GM18870 (cell line): ENCODE results near the gene EMP1.
"Not testable (repeated sequence)": the region's sequence is repeated elsewhere in the genome, so short reads cannot be mapped to it uniquely, and the experiment has no call there.

Experiments
- ATAC-seq: cut with Tn5 transposase; IDR thresholded peaks from one replicate; pipeline ENCODE4 v1.9.1; 2021; ENCODE audit warnings: moderate library complexity; ENCODE audit not compliant: unreplicated experiment

Gene EMP1

GRCh38 chr12:13255792-13256691, 59.5 kb downstream of the EMP1 start:
- no peak for ATAC-seq

GRCh38 chr12:13256692-13257045, 60.1 kb downstream of the EMP1 start:
- no peak for ATAC-seq

- no peak for ATAC-seq
Observed at GRCh38 chr12:13257356-13257875, 60.9 kb downstream of the EMP1 start.

DNA sequence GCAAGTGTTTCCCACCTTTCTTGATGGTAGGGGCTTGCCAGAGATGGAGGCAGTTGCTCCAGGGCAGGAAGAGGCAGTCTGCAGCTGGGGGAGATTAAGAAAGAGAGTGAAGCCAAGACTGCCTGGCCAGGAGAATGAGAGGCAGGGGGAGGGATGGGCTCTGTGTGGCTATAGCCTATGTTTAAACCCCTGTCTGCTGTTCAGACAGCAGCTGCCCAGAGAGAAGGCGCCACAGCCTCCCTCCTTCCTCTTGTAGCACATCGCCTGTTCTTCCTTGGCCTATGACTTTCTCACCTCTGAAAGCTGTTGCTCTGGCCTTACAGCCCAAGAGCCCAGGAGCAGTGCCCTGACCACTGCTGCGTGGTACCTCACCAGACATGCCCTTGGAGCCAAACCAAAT, 61.7 kb downstream of the EMP1 start:
- no peak for ATAC-seq

GRCh38 chr12:13258717-13259119, 62.2 kb downstream of the EMP1 start:
- no peak for ATAC-seq

DNA sequence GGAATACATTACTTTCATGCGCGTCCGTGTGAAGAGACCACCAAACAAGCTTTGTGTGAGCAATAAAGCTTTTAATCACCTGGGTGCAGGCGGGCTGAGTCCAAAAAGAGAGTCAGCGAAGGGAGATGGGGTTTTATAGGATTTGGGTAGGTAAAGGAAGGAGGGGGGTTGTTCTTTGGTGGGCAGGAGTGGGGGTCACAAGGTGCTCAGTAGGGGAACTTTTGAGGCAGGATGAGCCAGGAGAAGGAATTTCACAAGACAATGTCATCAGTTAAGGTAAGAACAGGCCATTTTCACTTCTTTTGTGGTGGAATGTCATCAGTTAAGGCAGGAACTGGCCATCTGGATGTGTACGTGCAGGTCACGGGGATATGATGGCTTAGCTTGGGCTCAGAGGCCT, 63.1 kb downstream of the EMP1 start:
- ATAC-seq: not testable (repeated sequence)

- not testable (repeated sequence) for ATAC-seq
Observed at GRCh38 chr12:13267826-13268225, 71.3 kb downstream of the EMP1 start.

DNA sequence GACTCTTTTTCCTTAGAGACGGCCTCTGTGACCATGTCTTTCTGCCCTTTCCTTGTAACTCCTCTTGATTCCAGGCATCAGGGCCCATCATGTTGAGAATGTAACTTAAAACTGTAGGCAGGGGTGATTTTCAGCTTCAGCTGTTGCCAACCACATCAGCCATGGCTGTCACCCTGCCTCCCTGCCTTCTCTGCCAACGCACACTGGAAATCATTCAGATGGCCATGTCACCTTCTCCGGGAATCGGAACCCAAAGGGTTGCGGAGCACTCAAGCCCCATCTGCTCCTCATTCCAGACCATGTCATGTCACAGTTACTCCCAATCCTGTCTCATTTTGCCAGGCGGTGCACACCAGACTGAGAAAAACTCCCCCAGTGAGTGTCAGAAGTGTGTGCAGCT, 72.1 kb downstream of the EMP1 start:
- no peak for ATAC-seq
